Vagina (tissue), 2 donors: ENCODE results near the gene ADORA1.

Source experiments
- CTCF ChIP-seq, 3 experiments: fragments of 450-650 bp in 2 of 3; fragments of 200-600 bp in 1 of 3; sonication (generic) in 1 of 3; IDR thresholded peaks; one replicate each; pipeline ENCODE4 v1.5.1; 2017 to 2019; ENCODE audit warnings: antibody characterized with exemption in 3 of 3, mild to moderate bottlenecking in 2 of 3, moderate library complexity in 2 of 3
- POLR2A ChIP-seq, 2 donors: fragments of 450-650 bp; IDR thresholded peaks; one replicate each; pipeline ENCODE4 v1.6.1; 2017; ENCODE audit warnings: antibody characterized with exemption in 2 of 2, mild to moderate bottlenecking in 2 of 2, moderate library complexity in 2 of 2
- POLR2AphosphoS5 ChIP-seq, 2 donors: sonication (generic); formaldehyde crosslinking; IDR thresholded peaks; one replicate each; pipeline ENCODE4 v1.9.0; 2017; ENCODE audit warnings: antibody characterized with exemption in 2 of 2, mild to moderate bottlenecking in 2 of 2, low read depth in 1 of 2; ENCODE audit not compliant: insufficient read depth in 1 of 2

GRCh38 chr1:203083463-203083921, 44.0 kb upstream of the ADORA1 start:
- TF ChIP-seq CTCF (IDR thresholded peaks at IDR 0.05) (no peak), POLR2A (IDR thresholded peaks at IDR 0.05) (no peak), POLR2AphosphoS5 (IDR thresholded peaks at IDR 0.05; ENCODE audit: insufficient read depth in 1 of 2, low read depth in 1 of 2) (no peak)
